SK-N-SH treated with all-trans-retinoic acid at 6 μM for 48 hours (cell line): ENCODE data around the gene FYN.

Experiments
- ESRRG ChIP-seq: fragments of 250-450 bp; sonication (Bioruptor Pico); IDR thresholded peaks from 2 replicates; pipeline ENCODE4 v1.6.1; 2021; ENCODE audit warnings: mild to moderate bottlenecking
- ZFP30 ChIP-seq: fragments of 450-650 bp; formaldehyde crosslinking; IDR thresholded peaks from 2 replicates; pipeline ENCODE4 v1.5.0; 2022; ENCODE audit warnings: mild to moderate bottlenecking, moderate library complexity

DNA sequence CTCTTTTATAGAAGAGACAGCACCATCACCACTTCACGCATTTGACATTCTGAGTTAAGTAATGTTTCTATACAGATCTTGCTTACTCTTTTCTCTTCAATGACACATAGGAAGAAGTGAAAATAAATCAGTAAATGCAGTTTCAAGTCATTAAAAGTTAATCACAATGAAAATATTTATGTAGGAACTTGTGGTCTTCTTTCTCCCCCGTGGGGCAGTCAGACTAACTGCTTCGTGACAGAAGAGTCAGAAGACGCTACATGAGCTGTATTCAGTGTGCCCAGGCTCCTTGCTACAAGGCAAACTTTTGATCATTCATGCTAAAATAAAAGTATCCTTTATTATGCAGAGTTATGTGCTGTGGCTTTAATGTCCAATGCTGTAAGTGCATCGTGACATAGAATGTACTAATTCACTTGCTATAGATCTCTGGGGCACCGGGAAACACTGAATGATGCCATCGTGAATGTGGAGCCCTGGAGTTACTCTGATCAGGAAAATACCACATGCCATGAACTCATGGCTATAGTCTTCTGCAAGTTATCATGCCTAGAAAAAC, 149.8 kb downstream of the FYN start:
- TF ChIP-seq ESRRG (CRISPR knock-in tag) (no peak), ZFP30 (no peak)
